ACC112 (cell line): Measurements from ENCODE around the gene EPHA1.
A peak's percentile ranks its signal among the peaks of the same experiment; 100 is the strongest.

Experiments used
- H2AFZ ChIP-seq: fragments of 200-600 bp; sonication (generic); one replicate; pipeline ENCODE4 v1.6.0; 2017; ENCODE audit warnings: antibody characterized with exemption, low read length; ENCODE audit not compliant: unreplicated experiment
- H3K27ac ChIP-seq: fragments of 200-600 bp; sonication (generic); 2 replicates; pipeline ENCODE4 v1.5.1; 2014; ENCODE audit warnings: low read depth, mild to moderate bottlenecking, antibody characterized with exemption, low read length, moderate library complexity
- H3K27me3 ChIP-seq: fragments of 200-600 bp; sonication (generic); 2 replicates; pipeline ENCODE4 v1.6.1; 2014; ENCODE audit warnings: mild to moderate bottlenecking, antibody characterized with exemption, low read length, moderate library complexity, mixed read lengths; ENCODE audit not compliant: insufficient read depth
- H3K36me3 ChIP-seq: fragments of 200-600 bp; sonication (generic); 2 replicates; pipeline ENCODE4 v1.6.1; 2016; ENCODE audit warnings: mild to moderate bottlenecking, antibody characterized with exemption, low read length, moderate library complexity, mixed read lengths; ENCODE audit not compliant: insufficient read depth
- H3K4me1 ChIP-seq: fragments of 200-600 bp; sonication (generic); one replicate; pipeline ENCODE4 v1.6.1; 2016; ENCODE audit warnings: low read length, mixed read lengths; ENCODE audit not compliant: insufficient read depth, unreplicated experiment, control insufficient read depth
- H3K4me3 ChIP-seq: fragments of 200-600 bp; sonication (generic); 2 replicates; pipeline ENCODE4 v1.5.1; 2014; ENCODE audit warnings: mild to moderate bottlenecking, low read depth, low read length
- H3K79me2 ChIP-seq: fragments of 200-600 bp; sonication (generic); one replicate; pipeline ENCODE4 v1.6.0; 2016; ENCODE audit warnings: low read length; ENCODE audit not compliant: control insufficient read depth, unreplicated experiment, insufficient read depth

The EPHA1 gene

GRCh38 chr7:143408686-143409561, at the start of gene EPHA1:
EPHA1 (minus strand) TSS chr7:143408856; CDS start chr7:143408805, 51 bp downstream.
- Histone ChIP-seq H3K4me3 (no peak within 1 kb of the TSS), H3K4me1 (peaks cover 21% of the 10 kb centered on the region), H3K27ac (no peak within 1 kb of the TSS), H2AFZ (peak within 1 kb of the TSS; percentile 49), H3K27me3 (no peaks in the 10 kb centered on the region), H3K79me2 (no peaks in the 10 kb centered on the region), H3K36me3 (no peaks in the 10 kb centered on the region)

GRCh38 chr7:143458263-143458662, 49.6 kb upstream of the EPHA1 start:
- Histone ChIP-seq H3K27ac (peak overlapping the region; percentile 70), H3K4me3 (0 out of 2 replicates have a peak overlapping the region, but pooled peaks have one; percentile 6), H3K4me1 (peaks cover 30% of the 10 kb centered on the region), H3K79me2 (no peaks in the 10 kb centered on the region), H3K36me3 (no peaks in the 10 kb centered on the region), H3K27me3 (no peaks in the 10 kb centered on the region), H2AFZ (peak overlapping the region; percentile 47)

- Histone ChIP-seq H3K27me3 (no peaks in the 10 kb centered on the region), H3K4me3 (0 out of 2 replicates have a peak overlapping the region, but pooled peaks have one; percentile 30), H2AFZ (peak overlapping the region; percentile 44), H3K79me2 (no peaks in the 10 kb centered on the region), H3K4me1 (peaks cover 30% of the 10 kb centered on the region), H3K27ac (peak overlapping the region; percentile 70), H3K36me3 (no peaks in the 10 kb centered on the region)
Measured at GRCh38 chr7:143456992-143457793, 48.5 kb upstream of the EPHA1 start.

GRCh38 chr7:143455942-143456341, 47.3 kb upstream of the EPHA1 start:
- Histone ChIP-seq H3K36me3 (no peaks in the 10 kb centered on the region), H2AFZ (no peak overlapping the region), H3K79me2 (no peaks in the 10 kb centered on the region), H3K27me3 (no peaks in the 10 kb centered on the region), H3K27ac (no peak overlapping the region), H3K4me3 (no peak overlapping the region), H3K4me1 (peaks cover 30% of the 10 kb centered on the region)

- no peak overlapping the region for H3K4me3 ChIP-seq
- no peak overlapping the region for H3K27ac ChIP-seq
- H3K36me3 ChIP-seq: no peaks in the 10 kb centered on the region
- no peak overlapping the region for H2AFZ ChIP-seq
- no peaks in the 10 kb centered on the region for H3K27me3 ChIP-seq
- peaks cover 30% of the 10 kb centered on the region for H3K4me1 ChIP-seq
- H3K79me2 ChIP-seq: no peaks in the 10 kb centered on the region
Measured at GRCh38 chr7:143455491-143455890, 46.8 kb upstream of the EPHA1 start.

GRCh38 chr7:143454091-143454680, 45.5 kb upstream of the EPHA1 start:
- no peak overlapping the region for H3K27ac ChIP-seq
- no peaks in the 10 kb centered on the region for H3K36me3 ChIP-seq
- no peak overlapping the region for H3K4me3 ChIP-seq
- no peaks in the 10 kb centered on the region for H3K27me3 ChIP-seq
- no peaks in the 10 kb centered on the region for H3K79me2 ChIP-seq
- H3K4me1 ChIP-seq: peaks cover 30% of the 10 kb centered on the region
- H2AFZ ChIP-seq: no peak overlapping the region

GRCh38 chr7:143452495-143452894, 43.8 kb upstream of the EPHA1 start:
- H3K4me3 ChIP-seq: no peak overlapping the region
- peaks cover 17% of the 10 kb centered on the region for H3K4me1 ChIP-seq
- no peak overlapping the region for H2AFZ ChIP-seq
- no peaks in the 10 kb centered on the region for H3K79me2 ChIP-seq
- no peak overlapping the region for H3K27ac ChIP-seq
- H3K36me3 ChIP-seq: no peaks in the 10 kb centered on the region
- H3K27me3 ChIP-seq: peaks cover 1% of the 10 kb centered on the region; the same call in 1 of the 2 replicates

- peaks cover 9% of the 10 kb centered on the region for H3K4me1 ChIP-seq
- no peaks in the 10 kb centered on the region for H3K36me3 ChIP-seq
- H3K4me3 ChIP-seq: no peak overlapping the region
- H2AFZ ChIP-seq: no peak overlapping the region
- no peaks in the 10 kb centered on the region for H3K79me2 ChIP-seq
- peaks cover 6% of the 10 kb centered on the region; the same call in 1 of the 2 replicates for H3K27me3 ChIP-seq
- H3K27ac ChIP-seq: no peak overlapping the region
Measured at GRCh38 chr7:143451746-143452145, 43.1 kb upstream of the EPHA1 start.

- Histone ChIP-seq H2AFZ (no peak overlapping the region), H3K4me1 (peaks cover 3% of the 10 kb centered on the region), H3K27me3 (peaks cover 9% of the 10 kb centered on the region; the same call in 1 of the 2 replicates), H3K36me3 (no peaks in the 10 kb centered on the region), H3K79me2 (no peaks in the 10 kb centered on the region), H3K27ac (no peak overlapping the region), H3K4me3 (no peak overlapping the region)
Measured at GRCh38 chr7:143451122-143451521, 42.5 kb upstream of the EPHA1 start.

- Histone ChIP-seq H3K36me3 (no peaks in the 10 kb centered on the region), H3K4me3 (no peak overlapping the region), H3K27ac (no peak overlapping the region), H3K79me2 (no peaks in the 10 kb centered on the region), H3K27me3 (peaks cover 16% of the 10 kb centered on the region), H2AFZ (no peak overlapping the region), H3K4me1 (no peaks in the 10 kb centered on the region)
Measured at GRCh38 chr7:143449793-143450192, 41.1 kb upstream of the EPHA1 start.
